Astrocyte (in vitro differentiated cells and primary cell): ENCODE results near the gene ADARB2. TPM values are rescaled to one million over a fixed set of nuclear protein-coding genes. Genes with fewer than 3 reads are reported as not detected.

ENCODE experiments used
- DNase-seq: peaks from one replicate; pipeline ENCODE4 v3.0.0-alpha.2; 2010; ENCODE audit warnings: low read depth
- FAIRE-seq: peaks from 2 replicates; lab custom pipeline; 2011; peaks lifted over from hg19 to GRCh38; lab: Jason Lieb, UNC
- H2AFZ ChIP-seq: 2 replicates; pipeline ENCODE4 v1.6.0; 2012; ENCODE audit warnings: low read depth, low read length, inconsistent platforms
- H3K27ac ChIP-seq: 2 replicates; pipeline ENCODE4 v1.5.1; 2011; ENCODE audit warnings: low read depth, low read length, inconsistent platforms
- H3K27me3 ChIP-seq: 2 replicates; pipeline ENCODE4 v1.6.0; 2011; ENCODE audit warnings: low read length, inconsistent platforms; ENCODE audit not compliant: insufficient read depth
- H3K36me3 ChIP-seq: 2 replicates; pipeline ENCODE4 v1.5.1; 2011; ENCODE audit warnings: low read length, inconsistent platforms; ENCODE audit not compliant: insufficient read depth
- H3K4me1 ChIP-seq: 2 replicates; pipeline ENCODE4 v1.5.1; 2011; ENCODE audit warnings: low read length, inconsistent platforms; ENCODE audit not compliant: insufficient read depth
- H3K4me2 ChIP-seq: 2 replicates; pipeline ENCODE4 v1.6.0; 2012; ENCODE audit warnings: low read length, inconsistent platforms
- H3K4me3 ChIP-seq: 2 replicates; pipeline ENCODE4 v1.5.1; 2011; ENCODE audit warnings: low read depth, mild to moderate bottlenecking, low read length, inconsistent platforms; ENCODE audit not compliant: insufficient read depth
- H3K79me2 ChIP-seq: 2 replicates; pipeline ENCODE4 v1.6.0; 2012; ENCODE audit warnings: mild to moderate bottlenecking, low read length, inconsistent platforms; ENCODE audit not compliant: insufficient read depth
- H3K9ac ChIP-seq: 2 replicates; pipeline ENCODE4 v1.6.0; 2012; ENCODE audit warnings: mild to moderate bottlenecking, low read length, inconsistent platforms
- H3K9me3 ChIP-seq: 2 replicates; pipeline ENCODE4 v1.5.1; 2012; ENCODE audit warnings: low read depth, mild to moderate bottlenecking, low read length, inconsistent platforms; ENCODE audit not compliant: insufficient read depth
- H4K20me1 ChIP-seq: 2 replicates; pipeline ENCODE4 v1.6.0; 2012; ENCODE audit warnings: low read length, inconsistent platforms; ENCODE audit not compliant: insufficient read depth
- H3K27ac Mint-ChIP-seq: one replicate; pipeline ENCODE4 v1.8.0; 2021; ENCODE audit warnings: mild to moderate bottlenecking, mixed read lengths; ENCODE audit not compliant: unreplicated experiment
- H3K27me3 Mint-ChIP-seq: one replicate; pipeline ENCODE4 v1.8.0; 2021; ENCODE audit warnings: low read depth, mixed read lengths; ENCODE audit not compliant: unreplicated experiment
- H3K36me3 Mint-ChIP-seq: one replicate; pipeline ENCODE4 v1.8.0; 2021; ENCODE audit warnings: low read depth, mixed read lengths; ENCODE audit not compliant: unreplicated experiment
- H3K4me1 Mint-ChIP-seq: one replicate; pipeline ENCODE4 v1.8.0; 2021; ENCODE audit warnings: low read depth, mixed read lengths; ENCODE audit not compliant: unreplicated experiment
- H3K4me3 Mint-ChIP-seq: one replicate; pipeline ENCODE4 v1.8.0; 2021; ENCODE audit warnings: mild to moderate bottlenecking, moderate library complexity, mixed read lengths; ENCODE audit not compliant: unreplicated experiment
- H3K9me3 Mint-ChIP-seq: one replicate; pipeline ENCODE4 v1.8.0; 2021; ENCODE audit warnings: mild to moderate bottlenecking, mixed read lengths; ENCODE audit not compliant: unreplicated experiment
- CTCF ChIP-seq: IDR thresholded peaks from 2 replicates; pipeline ENCODE4 v1.5.1; 2011; ENCODE audit warnings: low read depth, mild to moderate bottlenecking, inconsistent platforms, low read length, moderate library complexity; ENCODE audit not compliant: insufficient read depth
- EZH2 ChIP-seq: IDR thresholded peaks from 2 replicates; pipeline ENCODE4 v1.6.1; 2012; ENCODE audit warnings: mild to moderate bottlenecking, low read length, inconsistent platforms; ENCODE audit not compliant: insufficient read depth
- total RNA-seq: library from RNA; stranded (reverse); gene quantifications from 2 replicates; pipeline ENCODE4 v1.2.1, GENCODE V29; 2021

ADARB2 gene
- total RNA-seq, 1 donor from 2014 or later = 0.18 TPM

DNA sequence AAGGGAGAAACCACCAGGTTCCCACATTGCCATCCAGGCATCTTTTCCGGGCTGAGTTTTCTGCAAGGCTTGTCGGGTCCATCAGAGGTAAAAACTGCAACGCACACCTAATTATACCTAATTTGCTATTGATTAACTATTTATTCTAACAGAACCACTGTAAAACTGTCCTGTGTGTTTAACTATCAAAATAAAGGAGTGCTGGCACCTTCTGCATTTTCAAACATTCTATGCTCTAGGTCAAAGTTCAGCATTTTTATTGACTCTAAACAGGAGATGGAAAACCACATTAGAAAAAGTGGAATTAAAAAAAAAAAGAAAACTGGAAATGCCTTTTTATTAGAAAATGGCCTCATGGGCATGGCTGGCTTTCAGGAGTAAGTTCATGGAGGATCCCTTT is 82.0 kb downstream of the ADARB2 start:
- peaks cover 8% of the 10 kb centered on the region for H3K9me3 ChIP-seq
- DNase-seq (no peak), FAIRE-seq (no peak)

GRCh38 chr10:1654811-1655356 is 82.4 kb downstream of the ADARB2 start:
- H3K27ac ChIP-seq = no peak overlapping the region
- Mint-ChIP-seq H3K9me3 (no peaks in the 10 kb centered on the region), H3K27ac (no peak overlapping the region), H3K4me3 (no peak overlapping the region), H3K36me3 (peaks cover 1% of the 10 kb centered on the region), H3K4me1 (peaks cover 3% of the 10 kb centered on the region), H3K27me3 (peaks cover 46% of the 10 kb centered on the region)
- DNase-seq = no peak
- H3K4me1 ChIP-seq = no peaks in the 10 kb centered on the region
- no peak overlapping the region for H3K9ac ChIP-seq
- no peak for FAIRE-seq
- no peak overlapping the region for H3K4me2 ChIP-seq
- no peaks in the 10 kb centered on the region for H3K79me2 ChIP-seq
- peaks cover 8% of the 10 kb centered on the region for H3K9me3 ChIP-seq
- no peaks in the 10 kb centered on the region for H4K20me1 ChIP-seq
- no peak overlapping the region for H3K4me3 ChIP-seq
- no peaks in the 10 kb centered on the region for H3K27me3 ChIP-seq
- TF ChIP-seq CTCF = no peak
- TF ChIP-seq EZH2 = no peak
- H3K36me3 ChIP-seq = no peaks in the 10 kb centered on the region
- no peak overlapping the region for H2AFZ ChIP-seq

More for the DNA sequence above, 82.0 kb downstream of the ADARB2 start:
- no peaks in the 10 kb centered on the region for H3K4me1 ChIP-seq
- H3K4me3 ChIP-seq = no peak overlapping the region
- no peaks in the 10 kb centered on the region for H3K27me3 ChIP-seq
- H3K9me3 Mint-ChIP-seq = no peaks in the 10 kb centered on the region
- H3K4me3 Mint-ChIP-seq = no peak overlapping the region
- TF ChIP-seq CTCF = no peak
- TF ChIP-seq EZH2 = no peak
- H3K9ac ChIP-seq = no peak overlapping the region
- H2AFZ ChIP-seq = no peak overlapping the region
- H3K4me2 ChIP-seq = no peak overlapping the region
- no peaks in the 10 kb centered on the region for H4K20me1 ChIP-seq
- no peaks in the 10 kb centered on the region for H3K79me2 ChIP-seq
- H3K27ac ChIP-seq = no peak overlapping the region
- H3K36me3 Mint-ChIP-seq = peaks cover 1% of the 10 kb centered on the region
- H3K36me3 ChIP-seq = no peaks in the 10 kb centered on the region
- H3K4me1 Mint-ChIP-seq = peaks cover 3% of the 10 kb centered on the region
- no peak overlapping the region for H3K27ac Mint-ChIP-seq
- H3K27me3 Mint-ChIP-seq = peaks cover 42% of the 10 kb centered on the region

DNA sequence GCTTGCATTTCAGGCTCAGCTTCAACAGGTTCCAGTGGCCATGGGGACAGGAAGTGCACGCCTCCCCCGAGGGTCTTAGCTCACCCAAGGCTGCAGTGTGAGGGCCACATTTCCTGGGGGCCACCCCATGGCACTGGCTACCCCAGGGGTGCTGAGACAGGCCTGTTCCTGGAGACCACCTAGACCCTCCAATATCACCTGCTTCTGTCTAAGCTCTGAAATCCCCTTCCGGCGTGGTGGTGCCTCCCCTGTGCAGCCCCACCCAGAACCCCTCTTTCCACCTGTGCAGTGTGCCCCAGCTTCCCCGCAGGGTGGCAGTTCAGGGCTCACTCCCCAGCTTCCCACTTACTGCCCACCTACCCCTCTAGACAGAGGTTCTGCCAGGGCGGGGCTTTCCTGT is 83.1 kb downstream of the ADARB2 start:
- no peak overlapping the region for H2AFZ ChIP-seq
- H3K4me3 ChIP-seq = no peak overlapping the region
- no peaks in the 10 kb centered on the region for H3K27me3 ChIP-seq
- peaks cover 13% of the 10 kb centered on the region for H3K9me3 ChIP-seq
- H3K4me1 ChIP-seq = no peaks in the 10 kb centered on the region
- no peaks in the 10 kb centered on the region for H3K36me3 ChIP-seq
- H3K4me1 Mint-ChIP-seq = peaks cover 3% of the 10 kb centered on the region
- H3K27ac Mint-ChIP-seq = no peak overlapping the region
- peaks cover 48% of the 10 kb centered on the region for H3K27me3 Mint-ChIP-seq
- FAIRE-seq = no peak
- no peaks in the 10 kb centered on the region for H4K20me1 ChIP-seq
- H3K36me3 Mint-ChIP-seq = peaks cover 1% of the 10 kb centered on the region
- no peak overlapping the region for H3K9ac ChIP-seq
- no peak overlapping the region for H3K27ac ChIP-seq
- no peak for DNase-seq
- H3K4me3 Mint-ChIP-seq = no peak overlapping the region
- no peaks in the 10 kb centered on the region for H3K9me3 Mint-ChIP-seq
- TF ChIP-seq EZH2 (no peak), CTCF (no peak)
- no peaks in the 10 kb centered on the region for H3K79me2 ChIP-seq
- H3K4me2 ChIP-seq = no peak overlapping the region
